ENCODE measurements around the gene DHX9. TPM values are rescaled to one million over a fixed set of nuclear protein-coding genes. Genes with fewer than 3 reads are reported as not detected.

The DHX9 gene
- total RNA-seq, 1 donor from 2014 or later, result 88.6 TPM

GRCh38 chr1:182867861-182868260, 28.7 kb downstream of the DHX9 start:
- peaks cover 0 to 77% of the 10 kb centered on the region in 2 donors for H3K36me3 ChIP-seq
- no peaks in the 10 kb centered on the region for H3K27me3 ChIP-seq
- no peak overlapping the region for H3K4me3 ChIP-seq
- H3K9me3 ChIP-seq, result no peaks in the 10 kb centered on the region
- intact Hi-C loops (cut with DNase I), result no loop called here
- TF ChIP-seq POLR2AphosphoS5 (IDR thresholded peaks at IDR 0.05; ENCODE audit: insufficient read depth in 1 of 2, low read depth in 1 of 2) (no peak), CTCF (IDR thresholded peaks at IDR 0.05) (no peak), POLR2A (IDR thresholded peaks at IDR 0.05) (no peak)
- no peak overlapping the region for H3K27ac ChIP-seq
- no peak for DNase-seq (ENCODE audit: extremely low spot score in 2 of 2)
- H3K4me1 ChIP-seq, result no peaks in the 10 kb centered on the region

GRCh38 chr1:182869241-182869666, 30.1 kb downstream of the DHX9 start:
- Histone ChIP-seq H3K4me3 (no peak overlapping the region), H3K27me3 (no peaks in the 10 kb centered on the region), H3K36me3 (peaks cover 0 to 80% of the 10 kb centered on the region in 2 donors), H3K9me3 (no peaks in the 10 kb centered on the region), H3K4me1 (no peaks in the 10 kb centered on the region), H3K27ac (no peak overlapping the region)
- no peak for DNase-seq (ENCODE audit: extremely low spot score in 2 of 2)
- no peak for TF ChIP-seq POLR2A (IDR thresholded peaks at IDR 0.05)
- no peak for TF ChIP-seq POLR2AphosphoS5 (IDR thresholded peaks at IDR 0.05; ENCODE audit: insufficient read depth in 1 of 2, low read depth in 1 of 2)
- no peak for TF ChIP-seq CTCF (IDR thresholded peaks at IDR 0.05)
- intact Hi-C loops (cut with DNase I), result no loop called here

GRCh38 chr1:182872881-182873280, 33.7 kb downstream of the DHX9 start:
- Histone ChIP-seq H3K27ac (no peak overlapping the region), H3K4me3 (no peak overlapping the region), H3K27me3 (no peaks in the 10 kb centered on the region), H3K36me3 (peaks cover 0 to 95% of the 10 kb centered on the region in 2 donors), H3K4me1 (no peaks in the 10 kb centered on the region), H3K9me3 (no peaks in the 10 kb centered on the region)
- intact Hi-C loops (cut with DNase I), result no loop called here
- TF ChIP-seq CTCF (IDR thresholded peaks at IDR 0.05) (no peak), POLR2AphosphoS5 (IDR thresholded peaks at IDR 0.05; ENCODE audit: insufficient read depth in 1 of 2, low read depth in 1 of 2) (no peak)
- DNase-seq (ENCODE audit: extremely low spot score in 2 of 2), result no peak

GRCh38 chr1:182875889-182876288, 36.7 kb downstream of the DHX9 start:
- peaks cover 0 to 99% of the 10 kb centered on the region in 2 donors for H3K36me3 ChIP-seq
- intact Hi-C loops (cut with DNase I), result no loop called here
- DNase-seq (ENCODE audit: extremely low spot score in 2 of 2), result no peak
- TF ChIP-seq POLR2A (IDR thresholded peaks at IDR 0.05) (no peak), POLR2AphosphoS5 (IDR thresholded peaks at IDR 0.05; ENCODE audit: insufficient read depth in 1 of 2, low read depth in 1 of 2) (no peak), CTCF (IDR thresholded peaks at IDR 0.05) (no peak)
- no peaks in the 10 kb centered on the region for H3K9me3 ChIP-seq
- no peak overlapping the region for H3K27ac ChIP-seq
- no peaks in the 10 kb centered on the region for H3K27me3 ChIP-seq
- no peak overlapping the region for H3K4me3 ChIP-seq
- no peaks in the 10 kb centered on the region for H3K4me1 ChIP-seq

GRCh38 chr1:182877331-182877730, 38.2 kb downstream of the DHX9 start:
- H3K4me1 ChIP-seq, result no peaks in the 10 kb centered on the region
- H3K36me3 ChIP-seq, result peaks cover 0 to 99% of the 10 kb centered on the region in 2 donors
- no peaks in the 10 kb centered on the region for H3K9me3 ChIP-seq
- no peak for TF ChIP-seq POLR2AphosphoS5 (IDR thresholded peaks at IDR 0.05; ENCODE audit: insufficient read depth in 1 of 2, low read depth in 1 of 2)
- no peak for TF ChIP-seq POLR2A (IDR thresholded peaks at IDR 0.05)
- TF ChIP-seq CTCF (IDR thresholded peaks at IDR 0.05), result no peak
- intact Hi-C loops (cut with DNase I), result no loop called here
- no peak for DNase-seq (ENCODE audit: extremely low spot score in 2 of 2)
- H3K4me3 ChIP-seq, result no peak overlapping the region
- H3K27me3 ChIP-seq, result no peaks in the 10 kb centered on the region
- no peak overlapping the region for H3K27ac ChIP-seq

All from vagina (tissue), 2 donors.